GM10248 (cell line): Measurements from ENCODE around the gene PLXNA3.
A peak's percentile ranks its signal among the peaks of the same experiment; 100 is the strongest.

ENCODE experiments used
- CTCF ChIA-PET: fragments of 300-600 bp; sonication (Branson Sonifier 250); formaldehyde crosslinking; extraction: SDS; loops from one replicate; lab custom pipeline; 2021; ENCODE audit warnings: antibody characterized with exemption; lab: Yijun Ruan, JAX
- POLR2A ChIA-PET: fragments of 350-650 bp; sonication (Branson Sonifier 250); formaldehyde crosslinking; extraction: SDS; loops from one replicate; lab custom pipeline; 2020; ENCODE audit warnings: antibody characterized with exemption; lab: Yijun Ruan, JAX
- DNase-seq: peaks from one replicate; pipeline ENCODE4 v3.0.0; 2012; ENCODE audit errors: extremely low spot score
- TF ChIP-seq, protein P1 (sequence below): IDR thresholded peaks from 2 replicates; pipeline ENCODE4 v1.5.1; 2012; ENCODE audit warnings: mild to moderate bottlenecking, low read depth; ENCODE audit errors: extremely low read depth, missing control alignments, control extremely low read depth

PLXNA3 gene

DNA sequence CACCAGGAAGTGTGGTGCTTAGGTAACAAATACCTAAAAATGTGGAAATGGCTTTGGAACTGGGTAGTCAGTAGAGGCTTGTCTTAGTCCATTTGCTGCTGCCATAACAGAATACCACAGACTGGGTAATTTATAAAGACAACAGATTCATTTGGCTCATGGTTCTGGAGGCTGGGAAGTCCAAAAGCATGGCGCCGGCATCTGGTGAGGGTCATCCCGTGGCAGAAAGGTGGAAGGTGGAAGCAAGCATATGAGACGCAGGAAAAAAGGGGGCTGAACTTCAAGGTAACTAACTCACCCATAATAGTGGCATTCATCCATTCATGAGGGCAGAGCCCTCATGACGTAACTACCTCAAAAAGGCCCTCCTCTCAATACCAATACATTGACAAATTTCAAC is 51.4 kb downstream of the PLXNA3 start:
- TF ChIP-seq, protein P1, sequence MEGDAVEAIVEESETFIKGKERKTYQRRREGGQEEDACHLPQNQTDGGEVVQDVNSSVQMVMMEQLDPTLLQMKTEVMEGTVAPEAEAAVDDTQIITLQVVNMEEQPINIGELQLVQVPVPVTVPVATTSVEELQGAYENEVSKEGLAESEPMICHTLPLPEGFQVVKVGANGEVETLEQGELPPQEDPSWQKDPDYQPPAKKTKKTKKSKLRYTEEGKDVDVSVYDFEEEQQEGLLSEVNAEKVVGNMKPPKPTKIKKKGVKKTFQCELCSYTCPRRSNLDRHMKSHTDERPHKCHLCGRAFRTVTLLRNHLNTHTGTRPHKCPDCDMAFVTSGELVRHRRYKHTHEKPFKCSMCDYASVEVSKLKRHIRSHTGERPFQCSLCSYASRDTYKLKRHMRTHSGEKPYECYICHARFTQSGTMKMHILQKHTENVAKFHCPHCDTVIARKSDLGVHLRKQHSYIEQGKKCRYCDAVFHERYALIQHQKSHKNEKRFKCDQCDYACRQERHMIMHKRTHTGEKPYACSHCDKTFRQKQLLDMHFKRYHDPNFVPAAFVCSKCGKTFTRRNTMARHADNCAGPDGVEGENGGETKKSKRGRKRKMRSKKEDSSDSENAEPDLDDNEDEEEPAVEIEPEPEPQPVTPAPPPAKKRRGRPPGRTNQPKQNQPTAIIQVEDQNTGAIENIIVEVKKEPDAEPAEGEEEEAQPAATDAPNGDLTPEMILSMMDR = no peak
- ChIA-PET CTCF (no interaction called here), POLR2A (no interaction called here)
- DNase-seq = no peak

DNA sequence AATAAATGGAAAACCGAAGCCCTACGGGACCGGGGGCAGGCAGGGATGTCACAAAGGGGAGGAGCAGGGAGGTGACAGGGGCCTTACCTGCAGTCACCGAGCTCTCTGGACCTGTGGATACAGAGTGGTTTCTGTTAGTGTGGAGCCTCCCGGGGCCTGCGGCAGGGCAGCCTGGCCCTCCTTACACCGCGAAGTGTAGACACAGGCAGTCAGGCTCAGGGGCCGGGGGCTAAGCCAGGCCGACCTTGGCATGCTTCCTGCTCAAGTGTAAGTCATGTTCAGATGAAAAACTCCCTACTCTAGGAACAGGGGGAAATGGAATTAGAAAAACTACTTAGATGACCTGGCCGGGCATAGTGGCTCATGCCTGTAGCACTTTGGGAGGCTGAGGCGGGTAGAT is 53.7 kb downstream of the PLXNA3 start:
- CTCF ChIA-PET = no interaction called here
- TF ChIP-seq, protein P1 = no peak
- DNase-seq = no peak
- POLR2A ChIA-PET = no interaction called here

DNA sequence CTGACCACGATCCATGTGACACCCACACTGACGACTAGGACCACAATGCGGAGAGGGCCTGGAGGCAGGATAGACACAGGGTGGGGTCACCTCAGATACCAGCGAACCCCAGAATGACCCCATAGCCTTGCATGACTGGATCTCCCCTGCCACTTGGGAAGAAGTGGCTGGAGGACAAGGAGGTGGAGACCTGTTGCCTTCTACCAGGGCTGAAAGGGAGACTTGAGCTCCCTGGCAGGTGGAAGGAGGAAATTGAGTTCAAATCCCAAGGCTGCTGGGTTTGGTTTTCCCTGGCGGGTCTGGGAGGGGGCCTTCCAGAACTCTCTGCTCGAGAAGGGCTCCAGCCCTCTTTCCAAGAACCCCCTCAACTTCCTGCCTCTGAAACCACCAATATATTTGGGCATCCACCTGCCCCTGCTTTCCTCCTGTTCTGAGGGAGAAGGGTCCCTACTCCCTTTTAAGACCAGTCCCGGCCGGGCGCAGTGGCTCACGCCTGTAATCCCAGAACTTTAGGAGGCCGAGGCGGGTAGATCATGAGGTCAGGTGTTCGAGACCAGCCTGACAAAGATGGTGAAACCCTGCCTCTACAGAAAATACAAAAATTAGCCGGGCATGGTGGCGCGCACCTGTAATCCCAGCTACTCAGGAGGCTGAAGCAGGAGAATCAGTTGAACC is 54.9 kb downstream of the PLXNA3 start:
- TF ChIP-seq, protein P1 = no peak
- POLR2A ChIA-PET = no interaction called here
- no peak for DNase-seq
- CTCF ChIA-PET = no interaction called here

DNA sequence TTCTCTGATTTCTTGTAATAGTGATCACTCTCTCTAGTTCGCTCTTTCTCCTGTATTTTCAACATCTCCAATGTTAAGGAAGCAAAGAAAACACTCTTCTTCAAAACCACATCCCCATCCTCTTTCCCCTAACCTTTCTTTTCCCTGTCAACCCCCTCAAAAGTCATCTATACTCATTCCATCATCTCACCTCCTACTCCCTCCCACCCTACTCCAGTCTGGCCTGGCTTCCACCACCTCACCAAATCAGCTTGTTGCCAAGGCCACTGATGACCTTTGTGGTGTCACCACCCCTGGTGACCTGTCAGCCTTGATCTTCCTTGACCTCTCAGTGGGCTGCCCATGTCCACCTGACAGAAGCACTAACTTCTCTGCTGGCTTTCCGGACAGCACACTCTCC is 55.6 kb downstream of the PLXNA3 start:
- ChIA-PET CTCF (interaction anchor here (1.7 to 1.8 kb wide), 2 partner anchors 13 to 140 kb away, joined by 4 to 6 read pairs; no protein-coding TSS in a partner anchor), POLR2A (no interaction called here)
- TF ChIP-seq, protein P1 = no peak
- no peak for DNase-seq

DNA sequence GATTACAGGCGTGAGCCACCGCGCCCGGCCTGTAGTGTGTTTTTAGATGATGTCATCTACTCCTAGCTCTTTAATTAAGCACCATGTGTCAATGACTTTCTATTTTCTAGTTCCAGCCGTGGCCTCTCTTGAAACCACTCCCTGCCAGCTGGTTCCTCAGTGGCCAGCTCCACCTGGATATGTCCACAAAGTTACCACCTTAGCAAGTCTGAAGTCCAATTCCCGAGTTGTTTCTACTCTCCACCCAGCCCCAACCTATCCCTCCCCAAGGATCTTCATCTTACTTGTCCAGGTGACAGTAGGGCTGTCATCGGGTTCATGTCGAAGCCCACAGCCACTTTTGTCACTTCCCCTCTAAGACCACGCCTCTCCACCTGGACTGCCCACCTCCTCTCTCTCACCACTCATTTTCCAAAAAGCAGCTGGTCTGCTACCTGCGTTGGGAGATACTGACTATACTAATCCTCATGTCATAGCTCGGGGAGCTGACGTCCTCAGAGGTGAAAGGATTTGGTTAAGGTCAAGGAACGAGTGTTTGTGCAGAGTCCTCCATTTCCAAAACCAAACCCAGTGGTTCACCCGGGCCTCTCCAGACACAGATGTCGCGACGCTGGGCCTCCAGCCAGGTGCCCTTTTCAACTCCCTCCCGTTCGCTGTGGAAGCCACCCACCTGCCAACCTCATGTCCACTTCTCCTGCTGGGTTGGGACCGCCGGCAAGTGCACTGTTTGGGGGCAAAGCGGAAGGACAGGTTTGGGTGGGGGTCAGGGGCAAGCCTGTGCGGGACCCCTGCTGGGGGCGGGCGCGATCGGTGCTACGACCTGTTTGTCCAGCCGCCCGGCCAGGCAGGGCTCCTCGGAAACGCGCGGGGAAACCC is 57.2 kb downstream of the PLXNA3 start:
- TF ChIP-seq, protein P1 = no peak
- ChIA-PET POLR2A (interaction anchor here (0.5 to 0.7 kb wide), 2 partner anchors 100 to 109 kb away, joined by 3 read pairs; no protein-coding TSS in a partner anchor), CTCF (interaction anchor here (0.9 to 1.8 kb wide), 4 partner anchors 10 to 142 kb away, joined by 3 to 6 read pairs (median 4); partner anchors contain the start of gene SLC10A3)
- no peak for DNase-seq

DNA sequence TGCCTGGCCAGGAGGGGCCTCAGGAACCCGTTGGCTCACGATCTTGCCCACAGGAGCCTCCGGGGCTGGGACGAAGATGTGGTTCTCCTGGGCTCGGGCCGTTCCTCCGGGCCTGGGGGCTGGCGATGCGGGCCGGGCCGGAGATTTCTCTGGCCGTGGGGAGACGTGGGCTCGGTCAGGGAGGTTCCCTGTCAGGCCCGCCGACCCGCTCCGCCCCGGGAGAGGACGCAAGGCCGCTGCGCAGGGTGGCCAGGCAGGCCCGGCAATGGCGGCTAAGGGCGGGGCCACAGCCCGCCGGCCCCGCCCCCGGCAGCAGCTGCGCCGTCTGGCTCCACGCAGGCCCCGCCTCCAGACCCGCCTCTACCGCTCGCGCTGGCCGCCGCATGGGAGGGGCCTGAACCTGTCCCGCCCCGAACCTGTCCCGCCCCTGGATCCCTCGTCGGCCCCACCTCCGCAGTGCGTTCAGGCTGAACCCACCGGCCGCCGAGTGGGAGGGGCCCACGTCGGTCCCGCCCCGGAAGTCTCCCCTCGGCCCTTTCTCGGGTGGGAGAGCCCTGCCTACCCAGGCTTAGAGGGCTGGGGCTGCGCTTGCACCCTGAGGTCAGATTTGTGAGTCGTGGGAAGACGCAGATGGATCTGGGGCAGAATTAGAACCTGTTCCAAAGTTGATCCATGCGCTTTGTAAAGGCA is 58.0 kb downstream of the PLXNA3 start, which contains the start of gene FAM3A:
Gene FAM3A, minus strand, starts transcription at position 267 of the 690 bp plus-strand sequence. CDS start 460 bp downstream, outside the sequence.
- CTCF ChIA-PET = interaction anchor here (0.8 to 1.4 kb wide), 3 partner anchors 9 to 26 kb away, joined by 3 to 4 read pairs (median 3); partner anchors contain the start of gene SLC10A3
- TF ChIP-seq, protein P1 = no peak
- POLR2A ChIA-PET = interaction anchor here (0.7 kb wide), 2 partner anchors 101 to 205 kb away, joined by 3 to 4 read pairs; no protein-coding TSS in a partner anchor
- DNase-seq = peak; percentile 91
